Activated T-cell treated with anti-CD3 and anti-CD28 coated beads, Interleukin-2, amount 50 U/mL, for 1 hour (primary cell): ENCODE data around the gene PCDHGB1.
"Not testable (repeated sequence)": the region's sequence is repeated elsewhere in the genome, so short reads cannot be mapped to it uniquely, and the experiment has no call there.

Source experiments
- DNase-seq: peaks from one replicate; pipeline ENCODE4 v3.0.0-alpha.2; 2020

PCDHGB1 gene

DNA sequence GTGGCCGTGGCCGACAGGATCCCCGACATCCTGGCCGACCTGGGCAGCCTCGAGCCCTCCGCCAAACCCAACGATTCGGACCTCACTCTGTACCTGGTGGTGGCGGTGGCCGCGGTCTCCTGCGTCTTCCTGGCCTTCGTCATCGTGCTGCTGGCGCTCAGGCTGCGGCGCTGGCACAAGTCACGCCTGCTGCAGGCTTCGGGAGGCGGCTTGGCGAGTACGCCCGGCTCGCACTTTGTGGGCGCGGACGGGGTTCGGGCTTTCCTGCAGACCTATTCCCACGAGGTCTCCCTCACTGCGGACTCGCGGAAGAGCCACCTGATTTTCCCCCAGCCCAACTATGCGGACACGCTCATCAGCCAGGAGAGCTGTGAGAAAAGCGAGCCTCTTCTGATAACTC is 3.9 kb upstream of the PCDHGB1 start:
- not testable (repeated sequence) for DNase-seq

DNA sequence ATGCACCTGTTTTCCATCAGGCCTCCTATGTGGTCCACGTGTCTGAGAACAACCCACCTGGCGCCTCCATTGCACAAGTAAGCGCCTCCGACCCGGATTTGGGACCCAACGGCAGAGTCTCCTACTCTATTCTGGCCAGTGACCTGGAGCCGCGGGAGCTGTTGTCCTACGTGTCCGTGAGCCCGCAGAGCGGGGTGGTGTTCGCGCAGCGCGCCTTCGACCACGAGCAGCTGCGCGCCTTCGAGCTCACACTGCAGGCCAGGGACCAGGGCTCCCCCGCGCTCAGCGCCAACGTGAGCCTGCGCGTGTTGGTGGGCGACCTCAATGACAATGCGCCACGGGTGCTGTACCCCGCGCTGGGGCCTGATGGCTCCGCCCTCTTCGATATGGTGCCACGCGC is 1.7 kb downstream of the PCDHGB1 start:
- no peak for DNase-seq

DNA sequence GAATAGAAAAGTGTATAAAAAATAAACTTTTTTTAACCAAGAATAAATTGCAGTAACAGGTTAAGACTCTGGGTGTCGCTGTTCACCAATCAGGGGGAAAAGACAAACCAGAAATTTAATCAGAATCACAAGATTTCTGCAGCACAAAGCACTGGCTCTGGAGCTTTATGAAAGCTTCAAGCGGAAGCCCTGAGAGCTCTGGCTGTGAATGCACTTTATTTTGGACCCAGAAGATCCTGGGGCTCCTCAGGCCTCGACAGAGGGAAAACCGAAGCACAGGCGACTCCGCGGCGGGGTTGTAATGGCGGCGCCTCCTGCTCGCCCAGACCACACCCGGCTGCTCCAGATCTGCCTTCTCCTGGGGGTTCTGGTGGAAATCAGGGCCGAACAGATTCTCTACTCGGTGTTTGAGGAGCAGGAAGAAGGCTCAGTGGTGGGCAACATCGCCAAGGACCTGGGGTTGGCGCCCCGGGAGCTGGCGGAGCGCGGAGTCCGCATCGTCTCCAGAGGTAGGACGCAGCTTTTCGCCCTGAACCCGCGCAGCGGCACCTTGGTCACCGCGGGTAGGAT is 5.1 kb downstream of the PCDHGB1 start, which contains the start of gene PCDHGA4:
TSS of gene PCDHGA4 (plus strand) at position 122 of the 570 bp plus-strand sequence. CDS start at position 209, 87 bp downstream.
- no peak for DNase-seq

DNA sequence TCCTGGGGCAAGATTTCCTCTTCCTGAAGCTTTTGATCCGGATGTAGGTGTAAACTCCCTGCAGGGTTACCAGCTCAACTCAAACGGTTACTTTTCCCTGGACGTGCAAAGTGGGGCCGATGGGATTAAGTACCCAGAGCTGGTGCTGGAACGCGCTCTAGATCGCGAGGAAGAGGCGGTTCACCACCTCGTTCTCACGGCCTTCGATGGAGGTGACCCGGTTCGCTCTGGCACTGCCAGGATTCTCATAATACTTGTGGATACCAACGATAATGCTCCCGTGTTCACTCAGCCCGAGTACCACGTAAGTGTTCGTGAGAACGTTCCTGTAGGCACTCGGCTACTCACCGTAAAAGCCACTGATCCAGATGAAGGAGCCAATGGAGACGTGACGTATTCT is 5.7 kb downstream of the PCDHGB1 start:
- no peak for DNase-seq

DNA sequence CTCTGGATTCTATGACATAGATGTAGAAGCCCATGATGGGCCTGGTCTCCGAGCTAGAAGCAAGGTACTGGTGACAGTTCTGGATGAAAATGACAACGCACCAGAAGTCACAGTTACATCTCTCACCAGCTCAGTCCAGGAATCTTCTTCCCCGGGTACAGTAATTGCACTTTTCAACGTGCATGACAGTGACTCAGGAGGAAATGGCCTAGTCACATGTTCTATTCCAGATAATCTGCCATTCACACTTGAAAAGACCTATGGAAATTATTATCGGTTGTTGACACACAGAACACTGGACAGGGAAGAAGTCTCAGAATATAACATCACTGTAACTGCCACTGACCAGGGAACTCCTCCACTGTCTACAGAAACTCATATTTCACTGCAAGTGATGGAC is 6.2 kb downstream of the PCDHGB1 start:
- no peak for DNase-seq

DNA sequence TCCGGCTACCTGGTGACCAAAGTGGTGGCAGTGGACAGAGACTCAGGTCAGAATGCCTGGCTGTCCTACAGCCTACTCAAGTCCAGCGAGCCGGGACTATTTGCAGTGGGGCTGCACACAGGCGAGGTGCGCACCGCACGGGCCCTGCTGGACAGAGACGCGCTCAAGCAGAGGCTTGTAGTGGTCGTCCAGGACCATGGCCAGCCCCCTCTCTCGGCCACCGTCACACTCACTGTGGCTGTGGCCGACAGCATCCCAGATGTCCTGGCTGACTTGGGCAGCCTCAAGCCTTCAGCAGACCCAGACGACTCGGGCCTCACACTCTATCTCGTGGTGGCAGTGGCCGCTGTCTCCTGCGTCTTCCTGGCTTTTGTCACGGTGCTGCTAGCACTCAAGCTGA is 7.1 kb downstream of the PCDHGB1 start:
- no peak for DNase-seq

DNA sequence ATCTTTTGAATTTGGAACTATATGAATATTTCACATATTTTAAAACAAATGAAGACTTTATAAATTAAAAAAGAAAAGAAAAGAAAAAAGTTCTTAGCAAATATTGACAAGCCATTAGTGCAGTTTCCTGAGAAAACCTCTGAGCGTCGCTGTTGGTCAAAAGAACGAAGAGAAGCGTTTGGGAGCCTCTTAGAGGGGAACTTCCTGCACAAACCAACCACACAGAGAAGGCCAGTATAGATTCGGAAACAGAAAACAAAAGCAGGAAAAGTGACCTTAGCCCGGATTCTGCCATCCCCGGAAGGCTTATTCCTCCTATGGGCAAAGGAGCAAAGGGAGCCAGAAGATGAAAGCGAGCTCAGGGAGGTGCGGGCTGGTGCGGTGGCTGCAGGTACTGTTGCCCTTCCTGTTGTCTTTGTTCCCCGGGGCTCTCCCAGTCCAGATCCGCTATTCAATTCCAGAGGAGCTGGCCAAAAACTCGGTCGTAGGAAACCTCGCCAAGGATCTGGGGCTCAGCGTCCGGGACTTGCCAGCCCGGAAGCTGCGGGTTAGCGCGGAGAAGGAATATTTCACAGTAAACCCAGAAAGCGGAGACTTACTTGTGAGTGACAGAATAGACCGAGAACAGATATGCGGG is 10.0 kb downstream of the PCDHGB1 start, which contains the start of gene PCDHGB2:
TSS of gene PCDHGB2 (plus strand) at position 205 of the 637 bp plus-strand sequence. CDS start at position 347, 142 bp downstream.
- DNase-seq = no peak

DNA sequence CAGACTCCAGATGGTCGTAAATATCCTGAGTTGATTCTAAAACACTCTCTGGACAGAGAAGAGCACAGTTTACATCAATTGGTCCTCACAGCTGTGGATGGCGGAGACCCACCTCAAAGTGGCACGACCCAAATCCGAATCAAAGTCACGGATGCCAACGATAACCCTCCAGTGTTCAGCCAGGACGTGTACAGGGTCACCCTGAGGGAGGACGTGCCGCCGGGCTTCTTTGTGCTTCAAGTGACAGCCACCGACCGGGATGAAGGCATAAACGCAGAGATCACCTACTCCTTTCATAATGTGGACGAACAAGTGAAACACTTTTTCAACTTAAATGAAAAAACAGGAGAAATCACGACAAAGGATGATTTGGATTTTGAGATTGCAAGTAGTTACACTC is 10.8 kb downstream of the PCDHGB1 start:
- DNase-seq = no peak

DNA sequence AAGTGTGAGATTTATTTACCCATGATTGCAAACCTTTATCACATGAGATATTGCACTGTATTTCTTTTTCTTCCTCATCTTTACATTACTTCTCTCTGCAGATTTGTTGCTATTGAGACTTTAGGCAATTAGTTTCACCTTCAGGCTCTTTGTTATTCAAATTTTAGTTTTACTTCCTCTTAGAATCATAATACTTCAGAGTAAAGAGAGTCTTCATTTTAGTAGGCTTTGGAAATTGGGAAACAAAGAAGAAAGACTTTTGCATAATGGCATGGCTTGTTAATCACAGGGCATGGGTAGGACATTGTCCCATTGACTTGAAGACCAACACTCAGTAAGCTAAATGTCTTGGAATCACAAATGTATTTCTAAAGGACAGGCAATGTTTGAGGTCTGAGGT is 12.8 kb downstream of the PCDHGB1 start:
- DNase-seq = no peak

DNA sequence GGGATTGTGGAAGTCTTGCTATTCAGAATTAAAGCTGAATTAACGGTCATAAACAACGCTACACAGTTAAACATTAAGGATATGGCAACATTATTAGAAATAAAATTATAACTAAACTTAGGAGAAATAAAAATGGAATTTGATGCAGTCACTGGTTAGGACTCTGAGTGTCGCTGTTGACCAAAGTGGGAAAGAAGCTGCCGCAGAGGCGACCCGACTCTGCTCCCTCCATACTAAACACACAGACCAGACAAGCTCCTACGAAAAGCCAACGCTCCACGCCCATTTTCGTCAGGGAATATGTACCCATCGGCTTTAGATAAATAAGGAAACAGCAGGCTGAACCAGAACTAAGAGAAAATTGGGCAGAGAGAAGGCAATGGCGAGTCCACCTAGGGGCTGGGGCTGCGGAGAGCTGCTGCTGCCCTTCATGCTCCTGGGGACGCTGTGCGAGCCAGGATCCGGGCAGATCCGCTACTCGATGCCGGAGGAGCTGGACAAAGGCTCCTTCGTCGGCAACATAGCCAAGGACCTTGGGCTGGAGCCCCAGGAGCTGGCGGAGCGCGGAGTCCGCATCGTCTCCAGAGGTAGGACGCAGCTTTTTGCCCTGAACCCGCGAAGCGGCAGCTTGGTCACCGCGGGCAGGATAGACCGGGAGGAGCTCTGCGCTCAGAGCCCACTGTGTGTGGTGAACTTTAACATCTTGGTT is 14.2 kb downstream of the PCDHGB1 start, which contains the start of gene PCDHGA5:
TSS of gene PCDHGA5 (plus strand) at position 211 of the 709 bp plus-strand sequence. CDS start at position 380, 169 bp downstream.
- no peak for DNase-seq

DNA sequence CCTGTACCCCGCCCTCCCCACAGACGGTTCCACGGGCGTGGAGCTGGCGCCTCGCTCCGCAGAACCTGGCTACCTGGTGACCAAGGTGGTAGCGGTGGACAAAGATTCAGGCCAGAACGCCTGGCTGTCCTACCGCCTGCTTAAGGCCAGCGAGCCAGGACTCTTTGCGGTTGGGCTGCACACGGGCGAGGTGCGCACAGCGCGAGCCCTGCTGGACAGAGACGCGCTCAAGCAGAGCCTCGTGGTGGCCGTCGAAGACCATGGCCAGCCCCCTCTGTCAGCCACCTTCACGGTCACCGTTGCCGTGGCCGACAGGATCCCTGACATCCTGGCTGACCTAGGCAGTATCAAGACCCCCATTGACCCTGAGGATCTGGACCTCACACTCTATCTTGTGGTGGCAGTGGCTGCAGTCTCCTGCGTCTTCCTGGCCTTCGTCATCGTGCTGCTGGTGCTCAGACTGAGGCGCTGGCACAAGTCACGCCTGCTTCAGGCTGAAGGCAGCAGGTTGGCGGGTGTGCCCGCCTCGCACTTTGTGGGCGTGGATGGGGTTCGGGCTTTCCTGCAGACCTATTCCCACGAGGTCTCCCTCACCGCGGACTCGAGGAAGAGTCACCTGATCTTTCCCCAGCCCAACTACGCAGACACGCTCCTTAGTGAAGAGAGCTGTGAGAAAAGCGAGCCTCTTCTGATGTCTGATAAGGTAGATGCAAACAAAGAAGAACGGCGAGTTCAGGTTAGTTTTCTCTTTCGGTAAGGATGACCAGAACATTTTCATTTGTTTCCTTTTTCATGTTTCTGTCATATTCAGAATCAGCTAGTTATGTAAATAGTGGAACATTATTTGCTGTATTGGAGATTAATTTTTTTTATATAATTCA is 16.4 kb downstream of the PCDHGB1 start:
- no peak for DNase-seq

DNA sequence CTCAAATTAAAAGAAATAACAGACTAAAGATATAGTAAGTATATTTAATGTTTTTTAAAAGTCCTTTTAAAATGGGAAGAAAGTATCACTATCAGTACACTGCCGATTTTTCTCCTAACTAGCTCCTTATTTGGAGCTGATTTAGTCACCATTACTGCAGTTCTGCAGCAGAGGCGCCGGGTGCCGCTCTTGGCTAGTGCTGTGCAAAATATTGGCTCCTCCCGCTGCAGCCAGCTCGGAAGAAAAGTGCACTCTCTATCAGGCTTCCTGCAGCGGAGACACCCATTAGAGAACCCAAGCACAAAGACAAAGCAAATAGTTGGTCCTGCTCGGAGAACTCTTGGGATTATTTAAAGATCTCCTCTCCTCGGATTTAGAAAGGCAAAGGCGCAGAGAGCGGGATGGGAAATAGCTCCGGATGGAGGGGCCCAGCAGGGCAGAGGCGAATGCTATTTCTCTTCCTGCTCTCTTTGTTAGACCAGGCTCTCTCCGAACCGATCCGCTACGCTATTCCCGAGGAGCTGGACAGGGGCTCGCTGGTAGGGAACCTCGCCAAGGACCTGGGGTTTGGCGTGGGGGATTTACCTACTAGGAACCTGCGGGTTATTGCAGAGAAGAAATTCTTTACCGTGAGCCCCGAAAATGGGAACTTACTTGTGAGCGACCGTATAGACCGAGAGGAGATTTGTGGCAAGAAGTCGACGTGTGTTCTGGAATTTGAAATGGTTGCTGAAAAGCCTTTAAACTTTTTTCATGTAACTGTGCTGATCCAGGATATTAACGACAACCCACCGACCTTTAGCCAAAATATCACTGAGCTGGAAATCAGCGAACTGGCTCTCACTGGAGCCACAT is 20.3 kb downstream of the PCDHGB1 start, which contains the start of gene PCDHGB3:
TSS of gene PCDHGB3 (plus strand) at position 249 of the 855 bp plus-strand sequence. CDS start at position 402, 153 bp downstream.
- no peak for DNase-seq

DNA sequence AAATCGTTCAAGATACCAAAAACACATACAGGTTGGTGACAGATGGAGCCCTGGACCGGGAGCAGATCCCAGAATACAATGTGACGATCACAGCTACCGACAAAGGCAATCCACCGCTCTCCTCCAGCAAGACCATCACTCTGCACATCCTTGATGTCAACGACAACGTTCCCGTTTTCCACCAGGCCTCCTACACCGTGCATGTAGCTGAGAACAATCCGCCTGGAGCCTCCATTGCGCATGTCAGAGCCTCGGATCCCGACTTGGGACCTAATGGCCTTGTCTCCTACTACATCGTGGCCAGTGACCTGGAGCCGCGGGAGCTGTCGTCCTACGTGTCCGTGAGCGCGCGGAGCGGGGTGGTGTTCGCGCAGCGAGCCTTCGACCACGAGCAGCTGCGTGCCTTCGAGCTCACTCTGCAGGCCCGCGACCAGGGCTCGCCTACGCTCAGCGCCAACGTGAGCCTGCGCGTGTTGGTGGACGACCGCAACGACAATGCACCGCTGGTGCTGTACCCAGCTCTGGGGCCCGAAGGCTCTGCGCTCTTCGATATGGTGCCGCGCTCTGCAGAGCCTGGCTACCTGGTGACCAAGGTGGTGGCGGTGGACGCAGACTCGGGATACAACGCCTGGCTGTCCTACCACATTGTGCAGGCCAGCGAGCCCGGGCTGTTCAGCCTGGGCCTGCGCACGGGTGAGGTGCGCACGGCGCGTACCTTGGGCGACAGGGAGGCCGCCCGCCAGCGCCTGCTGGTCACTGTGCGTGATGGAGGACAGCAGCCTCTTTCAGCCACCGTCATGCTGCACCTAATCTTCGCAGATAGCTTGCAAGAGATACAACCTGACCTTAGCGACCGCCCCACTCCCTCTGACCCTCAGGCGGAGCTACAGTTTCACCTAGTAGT is 21.9 kb downstream of the PCDHGB1 start:
- no peak for DNase-seq

DNA sequence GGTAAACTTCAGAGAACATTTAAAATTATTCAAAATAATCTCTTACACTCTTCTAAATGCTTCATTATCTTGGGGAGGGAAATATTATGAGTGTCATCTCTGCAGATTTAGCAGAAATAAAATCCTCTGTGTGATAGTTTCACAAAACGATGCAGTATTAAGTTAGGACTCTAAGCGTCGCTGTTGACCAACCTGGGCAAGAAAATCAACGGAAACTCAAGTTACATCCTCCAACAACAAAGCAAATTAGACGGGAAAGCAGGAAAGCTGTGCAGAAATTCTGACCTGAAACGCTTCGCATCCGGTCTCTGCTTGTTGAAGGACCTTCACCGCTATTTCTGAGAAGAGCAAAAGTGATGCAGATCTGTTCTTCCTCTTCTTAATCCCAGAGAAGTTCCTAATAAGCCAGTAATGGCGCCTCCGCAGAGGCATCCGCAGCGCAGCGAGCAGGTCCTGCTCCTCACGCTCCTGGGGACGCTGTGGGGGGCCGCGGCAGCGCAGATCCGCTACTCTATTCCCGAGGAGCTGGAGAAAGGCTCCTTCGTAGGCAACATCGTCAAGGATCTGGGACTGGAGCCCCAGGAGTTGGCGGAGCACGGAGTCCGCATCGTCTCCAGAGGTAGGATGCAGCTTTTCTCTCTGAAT is 23.9 kb downstream of the PCDHGB1 start, which contains the start of gene PCDHGA6:
TSS of gene PCDHGA6 (plus strand) at position 219 of the 645 bp plus-strand sequence. CDS start at position 412, 193 bp downstream.
- no peak for DNase-seq

DNA sequence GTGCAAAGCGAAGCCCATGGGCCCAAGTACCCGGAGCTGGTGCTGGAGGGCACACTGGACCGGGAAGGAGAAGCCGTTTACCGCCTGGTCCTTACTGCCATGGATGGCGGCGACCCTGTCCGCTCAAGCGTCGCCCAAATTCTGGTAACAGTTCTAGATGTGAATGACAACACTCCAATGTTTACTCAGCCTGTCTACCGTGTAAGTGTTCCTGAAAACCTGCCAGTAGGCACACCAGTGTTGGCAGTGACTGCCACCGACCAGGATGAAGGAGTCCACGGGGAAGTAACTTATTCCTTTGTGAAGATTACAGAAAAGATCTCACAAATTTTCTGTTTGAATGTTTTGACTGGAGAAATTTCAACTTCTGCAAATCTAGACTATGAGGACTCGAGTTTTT is 24.7 kb downstream of the PCDHGB1 start:
- no peak for DNase-seq

DNA sequence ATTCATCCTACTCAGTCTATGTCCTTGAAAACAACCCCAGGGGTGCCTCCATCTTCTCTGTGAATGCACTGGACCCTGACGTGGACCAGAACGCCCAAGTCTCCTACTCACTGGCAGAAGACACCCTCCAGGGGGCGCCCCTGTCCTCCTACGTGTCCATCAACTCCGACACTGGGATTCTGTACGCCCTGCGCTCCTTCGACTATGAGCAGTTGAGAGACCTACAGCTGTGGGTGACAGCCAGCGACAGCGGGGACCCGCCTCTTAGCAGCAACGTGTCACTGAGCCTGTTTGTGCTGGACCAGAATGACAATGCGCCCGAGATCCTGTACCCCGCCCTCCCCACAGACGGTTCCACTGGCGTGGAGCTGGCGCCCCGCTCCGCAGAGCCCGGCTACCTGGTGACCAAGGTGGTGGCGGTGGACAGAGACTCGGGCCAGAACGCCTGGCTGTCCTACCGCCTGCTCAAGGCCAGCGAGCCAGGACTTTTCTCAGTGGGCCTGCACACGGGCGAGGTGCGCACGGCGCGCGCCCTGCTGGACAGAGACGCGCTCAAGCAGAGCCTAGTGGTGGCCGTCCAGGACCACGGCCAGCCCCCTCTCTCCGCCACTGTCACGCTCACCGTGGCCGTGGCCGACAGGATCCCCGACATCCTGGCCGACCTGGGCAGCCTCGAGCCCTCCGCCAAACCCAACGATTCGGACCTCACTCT is 25.7 kb downstream of the PCDHGB1 start:
- not testable (repeated sequence) for DNase-seq

DNA sequence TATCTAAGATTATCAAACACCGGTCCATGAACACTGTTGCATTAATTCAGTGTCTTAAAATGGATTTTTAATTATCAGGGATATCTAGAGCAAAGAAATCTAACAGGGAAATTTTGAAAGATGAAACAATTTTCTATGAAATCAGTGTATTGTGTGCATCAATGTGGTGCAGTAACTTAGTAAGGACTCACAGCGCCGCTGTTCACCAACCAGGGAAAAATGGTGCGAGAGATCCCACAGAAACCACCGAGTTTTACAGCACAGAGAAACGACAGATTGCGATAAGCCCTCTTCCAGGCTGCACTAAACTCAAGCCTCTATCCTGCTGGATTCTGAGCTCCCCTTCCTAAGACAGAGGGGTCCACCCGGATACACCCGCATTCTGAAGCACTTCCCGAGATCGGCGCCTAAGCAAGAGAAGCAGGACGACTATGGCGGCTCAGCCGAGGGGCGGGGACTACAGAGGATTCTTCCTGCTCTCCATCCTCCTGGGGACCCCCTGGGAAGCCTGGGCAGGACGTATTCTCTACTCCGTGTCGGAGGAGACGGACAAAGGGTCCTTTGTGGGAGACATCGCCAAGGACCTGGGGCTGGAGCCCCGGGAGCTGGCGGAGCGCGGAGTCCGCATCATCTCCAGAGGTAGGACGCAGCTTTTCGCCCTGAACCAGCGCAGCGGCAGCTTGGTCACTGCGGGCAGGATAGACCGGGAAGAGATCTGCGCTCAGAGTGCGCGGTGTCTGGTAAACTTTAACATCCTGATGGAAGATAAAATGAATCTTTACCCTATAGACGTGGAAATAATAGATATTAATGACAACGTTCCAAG is 32.8 kb downstream of the PCDHGB1 start, which contains the start of gene PCDHGA7:
TSS of gene PCDHGA7 (plus strand) at position 274 of the 826 bp plus-strand sequence. CDS start at position 432, 158 bp downstream.
- DNase-seq = no peak

DNA sequence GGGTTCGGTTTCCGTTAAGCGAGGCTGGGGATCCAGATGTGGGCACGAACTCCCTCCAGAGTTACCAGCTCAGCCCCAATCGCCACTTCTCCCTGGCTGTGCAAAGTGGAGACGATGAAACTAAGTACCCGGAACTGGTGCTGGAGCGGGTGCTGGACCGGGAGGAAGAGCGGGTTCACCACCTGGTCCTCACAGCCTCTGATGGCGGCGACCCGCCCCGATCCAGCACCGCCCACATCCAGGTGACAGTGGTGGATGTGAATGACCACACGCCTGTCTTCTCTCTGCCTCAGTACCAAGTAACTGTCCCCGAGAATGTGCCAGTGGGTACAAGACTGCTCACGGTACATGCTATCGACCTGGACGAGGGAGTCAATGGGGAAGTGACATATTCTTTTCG is 33.4 kb downstream of the PCDHGB1 start:
- DNase-seq = no peak
